ENCODE data around the gene BBX.

Gene BBX

GRCh38 chr3:107522510-107523288 lies at the start of gene BBX:
Gene BBX, plus strand, starts transcription at chr3:107522962. Its CDS starts 187,499 bp downstream, at chr3:107710461.
- DNase-seq: peak; percentile 92

DNA sequence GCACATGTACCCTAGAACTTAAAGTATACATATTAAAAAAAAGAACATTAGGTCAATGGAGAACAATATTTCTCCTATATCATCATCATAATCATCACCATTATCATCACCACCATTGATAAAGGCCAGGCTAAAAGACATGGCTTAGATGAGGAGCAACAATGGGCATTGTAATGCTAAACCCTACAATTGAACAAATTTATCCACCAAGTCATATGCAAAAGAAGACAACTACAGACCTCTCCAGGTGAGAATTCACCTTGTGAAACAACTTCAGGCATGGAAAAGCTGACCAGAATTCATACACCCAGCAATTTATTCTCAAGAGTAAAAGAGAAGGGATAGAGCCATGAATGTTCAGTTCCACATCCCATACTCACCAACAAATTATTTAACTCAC lies 46.3 kb upstream of the BBX start:
- DNase-seq: no peak

DNA sequence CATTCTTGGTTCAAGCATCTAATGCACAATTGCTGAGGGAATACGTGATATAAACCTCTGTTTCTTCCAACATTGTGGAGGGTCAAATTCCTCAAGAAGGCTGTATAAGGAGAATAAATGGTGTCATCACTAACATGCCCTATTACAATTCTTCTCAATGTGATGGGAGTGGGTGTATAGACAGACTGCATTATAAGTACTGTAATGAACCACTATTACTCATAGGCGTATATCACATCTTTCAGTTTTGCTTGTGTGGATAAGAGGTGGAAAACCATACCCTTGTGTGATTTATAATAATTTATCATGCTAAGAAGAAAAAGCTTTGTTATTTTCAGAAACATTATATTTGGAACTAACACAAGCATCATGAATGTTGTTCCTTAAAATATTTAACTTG lies 35.3 kb upstream of the BBX start:
- DNase-seq: no peak

- no peak for DNase-seq
Observed at GRCh38 chr3:107488942-107489341, 33.8 kb upstream of the BBX start.

GRCh38 chr3:107493134-107493533 lies 29.6 kb upstream of the BBX start:
- DNase-seq: no peak

DNA sequence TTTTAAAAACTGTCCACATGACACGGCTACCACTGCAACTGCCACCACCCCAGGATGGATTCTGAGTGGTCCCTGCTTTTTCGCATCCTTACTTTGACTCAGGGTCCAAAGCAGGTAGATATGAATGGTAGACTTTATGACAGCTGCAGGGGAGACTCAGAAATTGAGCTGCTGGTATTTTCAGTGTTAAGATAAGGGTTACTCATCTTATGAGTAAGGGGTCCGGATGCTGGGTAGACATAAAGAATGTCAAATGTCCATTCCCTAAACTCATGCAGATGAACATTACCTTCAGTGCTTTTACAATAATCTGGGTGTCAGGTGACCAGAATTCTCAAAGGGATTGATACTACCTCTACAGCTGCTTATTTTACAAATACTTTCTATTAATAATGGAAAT lies 25.9 kb upstream of the BBX start:
- no peak for DNase-seq

GRCh38 chr3:107498646-107499045 lies 24.1 kb upstream of the BBX start:
- no peak for DNase-seq

GRCh38 chr3:107506458-107506857 lies 16.3 kb upstream of the BBX start:
- no peak for DNase-seq

DNA sequence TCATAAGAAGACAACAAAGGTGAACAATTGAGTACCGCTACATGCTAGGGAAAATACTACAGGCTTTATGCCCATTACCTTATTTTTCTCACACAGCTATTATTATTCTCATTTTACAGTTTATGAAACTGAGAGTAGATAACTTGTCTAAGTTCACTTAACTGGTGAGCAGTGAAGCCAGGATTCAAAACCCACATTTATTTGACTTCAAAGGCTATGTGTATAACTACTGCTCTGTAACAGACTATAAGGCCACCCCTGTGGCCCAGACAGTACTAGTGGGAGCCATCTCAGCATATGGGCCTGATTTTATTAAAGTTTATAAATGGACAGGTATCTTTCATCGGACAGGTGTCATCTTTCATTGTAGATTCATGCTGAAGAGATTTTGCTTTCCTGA lies 14.4 kb upstream of the BBX start:
- DNase-seq: no peak

DNA sequence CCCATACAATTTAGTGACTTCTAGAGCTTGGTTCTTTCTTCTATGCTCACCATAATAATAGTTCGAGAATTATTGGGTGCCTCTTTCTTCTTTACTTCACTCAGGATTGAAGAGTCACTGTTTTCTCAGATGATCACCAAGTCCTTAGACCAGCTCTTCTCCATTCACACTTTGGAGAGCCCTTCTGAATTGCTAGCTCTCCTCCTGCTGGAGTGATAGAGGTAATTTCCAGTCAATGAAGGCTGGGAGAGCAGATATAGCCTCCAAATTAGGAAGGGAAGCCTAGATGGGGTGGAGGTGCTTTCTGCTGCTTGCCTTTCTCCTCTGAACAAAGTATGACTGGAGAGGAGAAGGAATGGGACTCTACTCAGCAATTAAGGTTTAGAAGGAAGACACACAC lies 10.7 kb upstream of the BBX start:
- no peak for DNase-seq

GRCh38 chr3:107514453-107514852 lies 8.3 kb upstream of the BBX start:
- DNase-seq: no peak

DNA sequence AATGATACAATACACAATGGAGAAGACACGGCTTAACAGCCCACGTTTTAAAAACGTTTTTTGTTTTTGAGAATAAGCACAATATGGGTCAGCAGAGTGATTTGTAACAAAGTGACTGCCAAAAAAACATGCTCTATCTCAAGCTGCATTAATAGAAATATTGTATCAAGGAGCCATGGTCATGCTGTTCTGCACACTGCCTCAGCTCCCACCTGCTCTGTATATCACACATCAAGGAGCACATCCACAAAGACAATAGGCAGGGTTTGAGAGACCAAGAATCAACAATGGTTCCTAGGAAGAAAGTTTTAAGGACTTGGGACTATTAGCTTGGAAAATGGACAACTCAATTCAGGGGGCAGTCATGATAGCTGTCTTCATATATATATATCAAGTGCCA lies 6.3 kb upstream of the BBX start:
- no peak for DNase-seq

DNA sequence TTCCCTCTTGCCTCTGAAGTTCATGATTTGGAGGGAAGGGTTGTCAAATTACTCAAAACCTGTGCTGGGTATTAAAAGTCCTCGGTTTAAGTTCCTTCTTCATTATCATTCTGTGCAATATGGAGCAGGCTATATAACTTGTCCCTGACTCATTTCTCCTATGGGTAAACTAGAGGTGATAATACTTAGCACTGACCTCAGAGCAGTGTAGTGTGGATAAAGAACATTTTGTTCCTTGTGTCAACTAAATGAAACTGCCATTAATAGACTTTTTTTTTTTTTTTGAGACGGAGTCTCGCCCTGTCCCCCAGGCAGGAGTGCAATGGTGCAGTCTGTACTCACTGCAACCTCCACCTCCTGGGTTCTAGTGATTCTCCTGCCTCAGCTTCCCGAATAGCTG lies 2.2 kb upstream of the BBX start:
- DNase-seq: no peak

DNA sequence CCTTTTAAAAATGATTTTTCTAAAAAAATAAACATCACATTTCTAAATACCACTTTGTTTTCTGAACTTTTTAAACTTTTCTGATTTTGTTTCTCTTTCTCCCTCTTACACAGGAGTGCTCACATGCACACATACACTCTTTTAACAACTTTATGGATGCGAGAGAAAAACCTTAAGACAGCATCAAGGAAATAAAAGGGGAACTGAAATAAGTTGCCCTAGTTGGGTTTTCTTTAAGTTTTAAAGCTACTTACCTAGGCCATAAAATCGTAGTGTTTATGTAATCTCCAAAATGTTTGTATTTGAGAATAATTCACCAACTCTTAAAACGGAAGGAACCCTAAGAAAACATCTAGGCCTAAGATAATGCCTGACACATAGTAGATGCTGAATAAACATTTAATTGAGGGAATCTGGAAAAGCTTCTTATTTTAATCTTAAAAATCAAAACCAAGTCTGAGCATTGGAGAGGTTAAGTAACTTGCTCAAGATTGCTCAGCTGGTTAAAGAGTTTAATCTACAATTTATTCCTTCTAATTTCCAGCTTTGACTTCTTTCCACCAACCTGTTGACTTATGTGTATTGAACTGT lies 1.2 kb upstream of the BBX start:
- DNase-seq: no peak

- no peak for DNase-seq
Observed at GRCh38 chr3:107523289-107523538, 452 bp downstream of the BBX start.

GRCh38 chr3:107523539-107524325 lies 970 bp downstream of the BBX start:
- peak; percentile 65 for DNase-seq

- DNase-seq: no peak
Observed at GRCh38 chr3:107524326-107524840, 1.6 kb downstream of the BBX start.

GRCh38 chr3:107524841-107525643 lies 2.3 kb downstream of the BBX start:
- DNase-seq: peak; percentile 48

- peak; percentile 35 for DNase-seq
Observed at GRCh38 chr3:107525644-107526305, 3.0 kb downstream of the BBX start.

DNA sequence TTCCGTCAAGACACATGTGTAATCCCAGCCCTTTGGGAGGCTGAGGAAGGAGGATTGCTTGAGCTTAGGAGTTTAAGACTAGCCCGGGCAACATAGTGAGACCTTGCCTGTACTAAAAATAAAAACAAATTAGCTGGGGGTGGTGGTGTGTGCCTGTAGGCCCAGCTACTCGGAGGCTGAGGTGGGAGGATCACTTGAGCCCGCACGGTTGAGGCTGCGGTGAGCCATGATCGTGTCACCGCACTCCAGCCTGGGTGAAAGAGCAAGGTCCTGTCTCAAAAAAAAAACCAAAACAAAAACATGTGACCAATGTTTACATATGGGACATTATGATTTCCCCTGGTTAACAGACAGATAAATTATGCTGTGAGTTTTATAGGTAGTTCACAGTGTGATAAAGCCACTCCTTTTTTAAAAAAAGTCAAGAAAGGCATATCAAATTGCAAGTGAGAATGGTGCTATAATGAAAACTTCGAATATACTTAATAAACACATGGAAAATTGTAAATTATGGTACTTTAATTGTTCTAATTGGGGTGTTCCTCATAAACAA lies 9.2 kb downstream of the BBX start:
- no peak for DNase-seq

DNA sequence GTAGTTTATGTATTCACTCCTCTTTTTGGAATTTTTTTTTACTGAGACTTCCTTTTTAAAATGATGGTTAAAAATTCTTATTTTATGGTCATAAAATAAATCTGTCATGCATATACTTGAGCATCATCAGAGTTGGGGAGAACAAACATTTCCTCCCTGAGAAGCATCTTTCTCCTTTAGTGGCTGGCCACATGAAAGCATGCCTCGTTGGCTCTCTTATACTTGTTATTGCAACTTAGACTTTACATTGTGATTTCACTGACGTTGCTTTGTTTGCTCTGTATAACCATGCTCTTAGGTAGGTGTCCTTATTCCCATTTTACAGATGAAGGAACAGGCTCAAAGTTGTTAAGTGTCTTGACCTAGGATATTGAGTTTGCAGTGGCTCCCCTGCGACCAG lies 18.1 kb downstream of the BBX start:
- DNase-seq: no peak

GRCh38 chr3:107542665-107543064 lies 19.9 kb downstream of the BBX start:
- no peak for DNase-seq

Data from activated CD4-positive, alpha-beta T cell treated with anti-CD3 and anti-CD28 coated beads for 48 hours (primary cell).